B cell (primary cell): ENCODE measurements around the gene PSMB3.

Experiments used
- CTCF ChIP-seq: fragments of 200-600 bp; IDR thresholded peaks from one replicate; pipeline ENCODE4 v1.8.0; 2022; ENCODE audit warnings: antibody characterized with exemption, mild to moderate bottlenecking
- EZH2 ChIP-seq: IDR thresholded peaks from 2 replicates; pipeline ENCODE4 v1.6.1; 2012; ENCODE audit warnings: borderline replicate concordance, low read depth, mild to moderate bottlenecking, moderate library complexity, low read length; ENCODE audit not compliant: insufficient read depth, poor library complexity, severe bottlenecking

- TF ChIP-seq CTCF (no peak), EZH2 (no peak)
Observed at GRCh38 chr17:38740044-38740443, 12.5 kb upstream of the PSMB3 start.
